SK-N-SH treated with all-trans-retinoic acid at 6 μM for 48 hours (cell line): ENCODE measurements around the gene ANKRD44.

ENCODE experiments used
- ARNTL ChIP-seq: fragments of 450-650 bp; formaldehyde crosslinking; IDR thresholded peaks from 2 replicates; pipeline ENCODE4 v1.5.0; 2020; ENCODE audit warnings: low read depth, mild to moderate bottlenecking, moderate library complexity, borderline replicate concordance
- SNAI2 ChIP-seq: fragments of 250-450 bp; sonication (Bioruptor Pico); IDR thresholded peaks from 2 replicates; pipeline ENCODE4 v1.5.0; 2020; ENCODE audit warnings: mild to moderate bottlenecking, moderate library complexity
- ZFP30 ChIP-seq: fragments of 450-650 bp; formaldehyde crosslinking; IDR thresholded peaks from 2 replicates; pipeline ENCODE4 v1.5.0; 2022; ENCODE audit warnings: mild to moderate bottlenecking, moderate library complexity
- ZNF70 ChIP-seq: fragments of 450-650 bp; formaldehyde crosslinking; IDR thresholded peaks from 2 replicates; pipeline ENCODE4 v1.5.0; 2020; ENCODE audit warnings: mild to moderate bottlenecking, moderate library complexity
- ZNF8 ChIP-seq: fragments of 450-650 bp; formaldehyde crosslinking; IDR thresholded peaks from 2 replicates; pipeline ENCODE4 v1.5.0; 2020; ENCODE audit warnings: mild to moderate bottlenecking, moderate library complexity
- TF ChIP-seq, protein P1 (sequence below): fragments of 250-450 bp; sonication (Bioruptor Pico); IDR thresholded peaks from 2 replicates; pipeline ENCODE4 v1.5.1; 2021; ENCODE audit warnings: mild to moderate bottlenecking, moderate library complexity
- TF ChIP-seq, protein P2 (sequence below): fragments of 250-450 bp; sonication (Bioruptor Pico); IDR thresholded peaks from 2 replicates; pipeline ENCODE4 v1.8.0; 2021; ENCODE audit warnings: low read depth, mild to moderate bottlenecking, moderate library complexity, borderline replicate concordance
- TF ChIP-seq, protein P3 (sequence below): fragments of 250-450 bp; sonication (Bioruptor Pico); IDR thresholded peaks from 2 replicates; pipeline ENCODE4 v1.8.0; 2020; ENCODE audit warnings: mild to moderate bottlenecking, moderate library complexity, borderline replicate concordance

DNA sequence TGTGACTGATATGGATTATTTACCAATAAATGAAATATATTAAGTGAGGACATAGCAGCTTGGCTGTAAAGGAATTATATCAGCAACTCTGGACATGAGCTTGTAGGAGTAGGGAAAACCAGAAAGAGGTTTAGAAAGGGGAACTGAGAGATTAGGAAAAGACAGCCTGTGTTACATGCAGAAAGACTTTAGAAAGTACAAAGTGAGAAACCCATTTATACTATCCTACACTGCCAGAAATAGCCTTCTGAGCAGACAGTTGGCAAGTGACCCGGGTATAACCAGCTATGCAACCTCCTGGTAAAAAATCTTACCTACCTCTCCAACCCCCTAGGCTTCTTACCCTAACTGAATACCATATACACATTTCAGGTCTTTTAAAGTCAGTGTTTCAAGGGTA, 134.1 kb downstream of the ANKRD44 start:
- TF ChIP-seq, protein P1, sequence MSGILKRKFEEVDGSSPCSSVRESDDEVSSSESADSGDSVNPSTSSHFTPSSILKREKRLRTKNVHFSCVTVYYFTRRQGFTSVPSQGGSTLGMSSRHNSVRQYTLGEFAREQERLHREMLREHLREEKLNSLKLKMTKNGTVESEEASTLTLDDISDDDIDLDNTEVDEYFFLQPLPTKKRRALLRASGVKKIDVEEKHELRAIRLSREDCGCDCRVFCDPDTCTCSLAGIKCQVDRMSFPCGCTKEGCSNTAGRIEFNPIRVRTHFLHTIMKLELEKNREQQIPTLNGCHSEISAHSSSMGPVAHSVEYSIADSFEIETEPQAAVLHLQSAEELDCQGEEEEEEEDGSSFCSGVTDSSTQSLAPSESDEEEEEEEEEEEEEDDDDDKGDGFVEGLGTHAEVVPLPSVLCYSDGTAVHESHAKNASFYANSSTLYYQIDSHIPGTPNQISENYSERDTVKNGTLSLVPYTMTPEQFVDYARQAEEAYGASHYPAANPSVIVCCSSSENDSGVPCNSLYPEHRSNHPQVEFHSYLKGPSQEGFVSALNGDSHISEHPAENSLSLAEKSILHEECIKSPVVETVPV (CRISPR knock-in tag), result no peak
- TF ChIP-seq, protein P2, sequence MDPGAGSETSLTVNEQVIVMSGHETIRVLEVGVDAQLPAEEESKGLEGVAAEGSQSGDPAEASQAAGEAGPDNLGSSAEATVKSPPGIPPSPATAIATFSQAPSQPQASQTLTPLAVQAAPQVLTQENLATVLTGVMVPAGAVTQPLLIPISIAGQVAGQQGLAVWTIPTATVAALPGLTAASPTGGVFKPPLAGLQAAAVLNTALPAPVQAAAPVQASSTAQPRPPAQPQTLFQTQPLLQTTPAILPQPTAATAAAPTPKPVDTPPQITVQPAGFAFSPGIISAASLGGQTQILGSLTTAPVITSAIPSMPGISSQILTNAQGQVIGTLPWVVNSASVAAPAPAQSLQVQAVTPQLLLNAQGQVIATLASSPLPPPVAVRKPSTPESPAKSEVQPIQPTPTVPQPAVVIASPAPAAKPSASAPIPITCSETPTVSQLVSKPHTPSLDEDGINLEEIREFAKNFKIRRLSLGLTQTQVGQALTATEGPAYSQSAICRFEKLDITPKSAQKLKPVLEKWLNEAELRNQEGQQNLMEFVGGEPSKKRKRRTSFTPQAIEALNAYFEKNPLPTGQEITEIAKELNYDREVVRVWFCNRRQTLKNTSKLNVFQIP, result no peak
- TF ChIP-seq, protein P3, sequence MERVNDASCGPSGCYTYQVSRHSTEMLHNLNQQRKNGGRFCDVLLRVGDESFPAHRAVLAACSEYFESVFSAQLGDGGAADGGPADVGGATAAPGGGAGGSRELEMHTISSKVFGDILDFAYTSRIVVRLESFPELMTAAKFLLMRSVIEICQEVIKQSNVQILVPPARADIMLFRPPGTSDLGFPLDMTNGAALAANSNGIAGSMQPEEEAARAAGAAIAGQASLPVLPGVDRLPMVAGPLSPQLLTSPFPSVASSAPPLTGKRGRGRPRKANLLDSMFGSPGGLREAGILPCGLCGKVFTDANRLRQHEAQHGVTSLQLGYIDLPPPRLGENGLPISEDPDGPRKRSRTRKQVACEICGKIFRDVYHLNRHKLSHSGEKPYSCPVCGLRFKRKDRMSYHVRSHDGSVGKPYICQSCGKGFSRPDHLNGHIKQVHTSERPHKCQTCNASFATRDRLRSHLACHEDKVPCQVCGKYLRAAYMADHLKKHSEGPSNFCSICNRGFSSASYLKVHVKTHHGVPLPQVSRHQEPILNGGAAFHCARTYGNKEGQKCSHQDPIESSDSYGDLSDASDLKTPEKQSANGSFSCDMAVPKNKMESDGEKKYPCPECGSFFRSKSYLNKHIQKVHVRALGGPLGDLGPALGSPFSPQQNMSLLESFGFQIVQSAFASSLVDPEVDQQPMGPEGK (CRISPR knock-in tag), result no peak
- TF ChIP-seq SNAI2 (CRISPR knock-in tag) (no peak), ZNF70 (CRISPR knock-in tag) (no peak), ZNF8 (CRISPR knock-in tag) (no peak), ZFP30 (CRISPR knock-in tag) (no peak), ARNTL (CRISPR knock-in tag) (no peak)
